ENCODE measurements around the gene HDAC4. TPM values are rescaled to one million over a fixed set of nuclear protein-coding genes. Genes with fewer than 3 reads are reported as not detected.

The HDAC4 gene
- total and polyA plus RNA-seq, 8 donors: 1.7 to 98.8 (median 24.5) TPM

DNA sequence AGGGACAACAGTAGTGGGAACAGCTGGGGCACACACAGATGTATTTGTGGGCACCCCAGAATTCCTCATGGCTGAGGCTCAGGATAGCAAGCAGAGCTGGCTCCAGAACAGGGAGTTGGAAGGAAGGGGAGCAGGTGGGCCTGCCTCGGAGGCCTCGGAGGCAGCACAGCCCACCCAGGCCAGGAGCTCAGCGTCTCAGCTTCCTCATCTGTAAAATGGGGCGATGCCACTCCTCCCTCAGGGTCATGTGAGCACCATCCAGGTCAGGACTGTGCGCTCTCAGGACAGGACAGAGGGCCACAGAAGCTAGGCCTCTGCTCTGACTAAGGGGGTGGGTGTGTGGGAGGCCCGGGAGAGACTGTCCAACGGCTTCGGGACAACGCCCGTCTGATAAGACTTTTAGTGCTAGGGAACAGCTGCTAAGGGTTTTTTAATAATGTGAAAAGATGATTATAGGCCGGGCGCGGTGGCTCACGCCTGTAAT is 106.2 kb downstream of the HDAC4 start:
- WGBS, 5 donors: 65 to 78% (median 69%) methylated on average over 13 to 14 of the region's 14 CpGs
- peak overlapping the region; percentile 34 to 79 (median 55) for H3K27ac ChIP-seq
- H3K4me1 ChIP-seq: peaks cover 71 to 98% (median 86%) of the 10 kb centered on the region in 4 donors
- TF ChIP-seq POLR2AphosphoS5 (IDR thresholded peaks at IDR 0.05) (no peak), EP300 (IDR thresholded peaks at IDR 0.05) (no peak), POLR2A (IDR thresholded peaks at IDR 0.05) (no peak)
- TF ChIP-seq, protein P1, sequence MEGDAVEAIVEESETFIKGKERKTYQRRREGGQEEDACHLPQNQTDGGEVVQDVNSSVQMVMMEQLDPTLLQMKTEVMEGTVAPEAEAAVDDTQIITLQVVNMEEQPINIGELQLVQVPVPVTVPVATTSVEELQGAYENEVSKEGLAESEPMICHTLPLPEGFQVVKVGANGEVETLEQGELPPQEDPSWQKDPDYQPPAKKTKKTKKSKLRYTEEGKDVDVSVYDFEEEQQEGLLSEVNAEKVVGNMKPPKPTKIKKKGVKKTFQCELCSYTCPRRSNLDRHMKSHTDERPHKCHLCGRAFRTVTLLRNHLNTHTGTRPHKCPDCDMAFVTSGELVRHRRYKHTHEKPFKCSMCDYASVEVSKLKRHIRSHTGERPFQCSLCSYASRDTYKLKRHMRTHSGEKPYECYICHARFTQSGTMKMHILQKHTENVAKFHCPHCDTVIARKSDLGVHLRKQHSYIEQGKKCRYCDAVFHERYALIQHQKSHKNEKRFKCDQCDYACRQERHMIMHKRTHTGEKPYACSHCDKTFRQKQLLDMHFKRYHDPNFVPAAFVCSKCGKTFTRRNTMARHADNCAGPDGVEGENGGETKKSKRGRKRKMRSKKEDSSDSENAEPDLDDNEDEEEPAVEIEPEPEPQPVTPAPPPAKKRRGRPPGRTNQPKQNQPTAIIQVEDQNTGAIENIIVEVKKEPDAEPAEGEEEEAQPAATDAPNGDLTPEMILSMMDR (IDR thresholded peaks at IDR 0.05): no peak
- H3K36me3 ChIP-seq: no peaks in the 10 kb centered on the region
- H3K4me3 ChIP-seq: no peak overlapping the region
- no peak for DNase-seq
- no peaks in the 10 kb centered on the region for H3K9me3 ChIP-seq
- intact Hi-C loops (cut with DNase I; ENCODE audit: low total_unique reads): no loop called here
- no peaks in the 10 kb centered on the region for H3K27me3 ChIP-seq

DNA sequence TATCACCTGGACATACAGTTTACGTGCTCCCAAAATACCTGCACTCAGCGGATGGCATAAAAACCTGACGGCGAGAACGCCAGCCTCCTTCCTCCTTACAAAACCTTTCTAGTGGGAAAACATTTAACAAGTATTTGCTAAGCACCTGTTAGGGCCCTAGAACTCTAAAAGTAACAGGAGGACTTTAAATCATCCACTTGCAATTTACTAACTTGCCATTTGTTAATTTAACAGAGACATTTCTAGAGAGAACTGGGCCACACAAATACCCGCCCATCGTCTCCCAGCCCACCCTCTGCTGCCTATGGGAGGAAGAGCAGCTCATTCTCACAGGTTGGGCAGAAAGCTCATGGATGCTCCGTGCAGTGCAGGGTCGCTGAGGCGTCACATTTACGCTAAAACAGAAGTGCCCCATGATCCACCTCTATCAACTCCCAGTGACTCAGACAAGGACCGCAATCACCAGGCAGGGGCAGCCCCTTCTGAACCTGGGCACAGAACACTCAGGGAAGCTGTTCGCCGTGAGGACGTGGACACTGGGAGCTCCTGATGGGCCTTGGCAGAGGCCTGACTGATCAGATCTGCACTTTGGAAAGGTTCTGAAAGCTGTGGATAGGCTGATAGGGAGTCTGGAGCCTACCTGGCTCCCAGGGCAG is 106.9 kb downstream of the HDAC4 start:
- no peaks in the 10 kb centered on the region for H3K36me3 ChIP-seq
- WGBS, 5 donors: 80 to 89% (median 84%) methylated on average over 11 to 15 of the region's 15 CpGs
- no peak overlapping the region for H3K4me3 ChIP-seq
- no peak for DNase-seq
- H3K27ac ChIP-seq: peak overlapping the region; percentile 34 to 79 (median 55)
- TF ChIP-seq POLR2A (IDR thresholded peaks at IDR 0.05) (no peak), EP300 (IDR thresholded peaks at IDR 0.05) (no peak), POLR2AphosphoS5 (IDR thresholded peaks at IDR 0.05) (no peak)
- TF ChIP-seq, protein P1 (IDR thresholded peaks at IDR 0.05): no peak
- intact Hi-C loops (cut with DNase I; ENCODE audit: low total_unique reads): no loop called here
- no peaks in the 10 kb centered on the region for H3K9me3 ChIP-seq
- H3K4me1 ChIP-seq: peaks cover 64 to 98% (median 86%) of the 10 kb centered on the region in 4 donors
- H3K27me3 ChIP-seq: no peaks in the 10 kb centered on the region

DNA sequence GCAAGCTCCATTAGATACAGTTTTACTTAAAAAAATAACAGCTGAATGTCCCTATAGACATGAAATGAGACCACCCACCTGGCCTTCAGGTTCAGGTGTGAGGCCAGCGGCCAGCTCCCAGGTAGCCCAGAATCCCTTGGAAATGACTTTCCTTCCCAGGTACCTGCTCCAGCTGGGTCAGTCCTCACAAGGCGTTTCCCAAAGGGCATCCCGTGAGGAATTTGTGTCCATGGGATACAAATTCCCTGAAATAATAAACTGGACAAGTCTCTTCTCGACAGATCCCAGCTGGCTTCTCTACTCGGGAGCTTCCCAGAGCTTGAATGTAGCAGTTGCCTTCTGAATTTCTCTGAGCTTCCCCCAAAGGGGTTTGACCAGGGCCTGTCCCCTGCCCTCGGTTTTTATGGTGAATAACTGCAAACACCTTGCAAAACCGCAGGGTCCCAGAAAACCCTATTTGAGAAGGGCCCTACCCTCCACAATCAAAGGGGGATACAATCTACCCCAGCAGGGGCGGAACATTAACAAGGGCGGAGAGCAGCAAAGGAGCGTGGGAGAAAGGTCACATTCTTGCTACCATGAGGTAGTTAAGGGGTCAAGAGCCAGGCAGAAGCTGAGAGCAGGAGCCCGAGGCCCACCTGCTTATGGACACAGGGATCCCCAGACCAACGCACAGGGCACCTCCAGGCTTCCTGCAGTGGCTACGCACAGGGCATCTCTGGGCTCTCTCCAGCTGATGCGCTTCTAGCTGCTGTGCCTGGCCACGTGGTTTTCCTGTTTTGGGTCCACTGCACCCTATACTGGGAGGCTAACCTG is 107.7 kb downstream of the HDAC4 start:
- no peaks in the 10 kb centered on the region for H3K27me3 ChIP-seq
- WGBS, 5 donors: 70 to 85% (median 79%) methylated on average over 15 of the region's 15 CpGs
- intact Hi-C loops (cut with DNase I; ENCODE audit: low total_unique reads): no loop called here
- no peak for DNase-seq
- H3K36me3 ChIP-seq: no peaks in the 10 kb centered on the region
- peaks cover 60 to 98% (median 85%) of the 10 kb centered on the region in 4 donors for H3K4me1 ChIP-seq
- TF ChIP-seq, protein P1 (IDR thresholded peaks at IDR 0.05): no peak
- TF ChIP-seq POLR2A (IDR thresholded peaks at IDR 0.05) (no peak), EP300 (IDR thresholded peaks at IDR 0.05) (no peak), POLR2AphosphoS5 (IDR thresholded peaks at IDR 0.05) (no peak)
- peak overlapping the region in 3 of 5 donors; percentile 44 to 79 (median 67) for H3K27ac ChIP-seq
- H3K4me3 ChIP-seq: no peak overlapping the region
- no peaks in the 10 kb centered on the region for H3K9me3 ChIP-seq

DNA sequence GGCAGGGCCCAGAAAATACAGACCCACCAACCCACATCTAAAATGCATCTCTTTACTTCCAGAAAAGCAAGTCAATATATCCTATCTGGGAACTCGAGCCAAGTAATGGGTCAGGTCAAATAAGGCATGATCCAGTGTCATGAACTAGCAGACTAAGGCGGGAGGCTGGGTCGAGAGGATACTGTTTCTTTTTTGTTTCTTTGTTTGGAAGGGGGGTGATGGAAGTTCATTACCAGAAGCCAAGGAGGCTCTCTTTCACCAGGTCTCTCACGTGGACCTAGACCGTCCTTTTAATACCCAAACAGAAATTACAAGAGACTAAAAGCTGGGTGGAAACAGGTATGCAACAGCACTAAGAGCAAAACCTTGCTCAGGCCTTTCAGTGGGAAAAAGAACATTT is 108.3 kb downstream of the HDAC4 start:
- no peak for DNase-seq
- Histone ChIP-seq H3K9me3 (no peaks in the 10 kb centered on the region), H3K27me3 (no peaks in the 10 kb centered on the region), H3K36me3 (no peaks in the 10 kb centered on the region), H3K4me3 (no peak overlapping the region), H3K27ac (peak overlapping the region in 4 of 5 donors; percentile 44 to 79 (median 63)), H3K4me1 (peaks cover 54 to 98% (median 82%) of the 10 kb centered on the region in 4 donors)
- intact Hi-C loops (cut with DNase I; ENCODE audit: low total_unique reads): no loop called here
- WGBS, 5 donors: 68 to 86% (median 75%) methylated on average over 5 of the region's 5 CpGs
- TF ChIP-seq, protein P1 (IDR thresholded peaks at IDR 0.05): no peak
- TF ChIP-seq POLR2AphosphoS5 (IDR thresholded peaks at IDR 0.05): no peak
- no peak for TF ChIP-seq POLR2A (IDR thresholded peaks at IDR 0.05)
- TF ChIP-seq EP300 (IDR thresholded peaks at IDR 0.05): no peak

All from stomach (tissue), 9 donors.